ENCODE measurements around the gene YARS1.
A peak's percentile ranks its signal among the peaks of the same experiment; 100 is the strongest.

YARS1 gene

DNA sequence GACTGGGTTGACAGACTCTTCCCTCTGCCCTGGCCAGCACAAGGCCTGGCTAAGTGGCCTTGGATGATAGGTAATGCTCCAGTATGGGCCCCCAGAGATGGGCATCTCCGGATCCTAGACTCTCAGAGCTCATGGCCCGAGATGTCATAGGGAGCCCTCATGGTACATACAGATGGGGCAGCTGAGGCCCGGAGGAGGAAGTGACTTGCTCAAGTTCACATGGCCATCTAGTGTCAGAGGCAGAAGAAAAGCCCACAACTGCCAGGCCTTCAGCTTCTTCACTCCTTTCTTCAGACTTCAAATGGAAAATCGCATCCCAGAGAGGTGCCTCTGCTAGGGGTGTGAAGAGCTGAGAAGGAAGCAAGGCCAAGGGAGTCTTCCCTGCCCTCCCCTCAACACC is 67.8 kb downstream of the YARS1 start:
- H3K36me3 ChIP-seq (ENCODE audit: insufficient read depth, low read length), result no peaks in the 10 kb centered on the region
- no peak overlapping the region for H3K4me3 ChIP-seq (ENCODE audit: low read length)
- no peaks in the 10 kb centered on the region for H3K27me3 ChIP-seq (ENCODE audit: insufficient read depth, low read length)
- H3K9me3 ChIP-seq (ENCODE audit: low read length), result no peaks in the 10 kb centered on the region
- no peaks in the 10 kb centered on the region for H3K4me1 ChIP-seq (ENCODE audit: insufficient read depth, low read length)
- no peak overlapping the region for H2AFZ ChIP-seq (ENCODE audit: low read depth, low read length)

DNA sequence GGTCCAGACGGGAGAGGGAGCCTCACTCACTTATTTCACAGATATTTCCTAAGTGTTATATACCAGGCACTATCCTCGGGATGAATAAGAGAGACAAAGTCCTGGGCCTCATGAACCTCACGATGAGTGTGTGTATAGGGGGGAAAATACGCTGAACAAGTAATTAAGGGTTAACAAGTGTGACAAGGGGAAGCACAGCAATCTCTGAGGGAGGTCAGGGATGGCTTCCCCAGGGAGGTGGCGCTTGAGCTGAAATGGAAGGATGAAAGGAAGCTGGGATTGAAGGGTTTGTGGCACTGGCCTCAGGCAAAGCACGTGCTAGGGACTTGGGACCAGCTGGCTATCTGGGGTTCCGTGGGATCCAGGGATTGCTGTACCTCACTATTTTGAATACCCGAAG is 68.2 kb downstream of the YARS1 start:
- Histone ChIP-seq H3K27me3 (ENCODE audit: insufficient read depth, low read length) (no peaks in the 10 kb centered on the region), H3K36me3 (ENCODE audit: insufficient read depth, low read length) (no peaks in the 10 kb centered on the region), H2AFZ (ENCODE audit: low read depth, low read length) (no peak overlapping the region), H3K4me1 (ENCODE audit: insufficient read depth, low read length) (no peaks in the 10 kb centered on the region), H3K9me3 (ENCODE audit: low read length) (no peaks in the 10 kb centered on the region), H3K4me3 (ENCODE audit: low read length) (no peak overlapping the region)

DNA sequence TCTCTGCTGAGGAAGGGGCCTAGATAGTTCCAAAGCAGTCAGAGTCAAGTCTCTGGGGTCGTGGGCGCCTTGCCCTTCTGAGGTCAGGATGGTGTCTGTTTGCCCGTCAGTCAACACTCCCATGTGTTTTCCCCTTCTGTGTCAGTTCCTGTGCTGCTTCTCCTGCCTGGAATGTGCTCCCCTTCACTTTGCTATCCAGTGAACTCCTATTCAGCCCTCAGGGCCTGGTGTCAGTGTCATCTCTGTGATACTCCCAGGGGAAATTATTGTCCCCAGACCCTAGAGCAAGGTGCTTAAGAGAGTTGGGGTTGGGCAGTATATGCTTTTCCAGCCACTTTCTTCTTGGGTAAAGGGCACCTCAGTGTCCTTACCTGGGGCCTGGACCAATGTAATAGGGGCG is 68.8 kb downstream of the YARS1 start:
- Histone ChIP-seq H3K9me3 (ENCODE audit: low read length) (no peaks in the 10 kb centered on the region), H3K27me3 (ENCODE audit: insufficient read depth, low read length) (no peaks in the 10 kb centered on the region), H3K4me3 (ENCODE audit: low read length) (no peak overlapping the region), H3K4me1 (ENCODE audit: insufficient read depth, low read length) (no peaks in the 10 kb centered on the region), H2AFZ (ENCODE audit: low read depth, low read length) (no peak overlapping the region), H3K36me3 (ENCODE audit: insufficient read depth, low read length) (no peaks in the 10 kb centered on the region)

DNA sequence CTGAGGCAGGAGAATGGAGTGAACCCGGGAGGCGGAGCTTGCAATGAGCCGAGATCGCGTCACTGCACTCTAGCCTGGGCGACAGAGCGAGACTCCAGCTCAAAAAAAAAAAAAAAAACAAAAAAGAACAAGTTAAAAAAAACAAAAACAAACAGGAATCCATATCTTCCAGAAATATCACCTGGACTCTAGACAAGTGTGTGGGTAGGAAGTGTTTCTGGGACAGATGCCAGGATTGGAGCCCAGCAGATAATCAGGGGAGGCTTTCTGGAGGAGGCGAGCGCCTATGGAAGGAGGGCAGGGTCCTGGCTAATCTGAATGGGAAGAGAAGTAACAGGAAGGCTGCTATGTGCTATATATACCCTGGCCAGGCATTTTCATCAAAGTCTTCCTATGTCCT is 71.0 kb downstream of the YARS1 start:
- Histone ChIP-seq H3K4me1 (ENCODE audit: insufficient read depth, low read length) (peaks cover 12% of the 10 kb centered on the region), H3K27me3 (ENCODE audit: insufficient read depth, low read length) (no peaks in the 10 kb centered on the region), H3K4me3 (ENCODE audit: low read length) (no peak overlapping the region), H3K9me3 (ENCODE audit: low read length) (no peaks in the 10 kb centered on the region), H3K36me3 (ENCODE audit: insufficient read depth, low read length) (no peaks in the 10 kb centered on the region), H2AFZ (ENCODE audit: low read depth, low read length) (no peak overlapping the region)

- Histone ChIP-seq H3K9me3 (ENCODE audit: low read length) (no peaks in the 10 kb centered on the region), H3K36me3 (ENCODE audit: insufficient read depth, low read length) (no peaks in the 10 kb centered on the region), H3K4me1 (ENCODE audit: insufficient read depth, low read length) (peaks cover 12% of the 10 kb centered on the region), H3K27me3 (ENCODE audit: insufficient read depth, low read length) (no peaks in the 10 kb centered on the region), H3K4me3 (ENCODE audit: low read length) (no peak overlapping the region), H2AFZ (ENCODE audit: low read depth, low read length) (no peak overlapping the region)
These were observed 73.1 kb downstream of the YARS1 start for GRCh38 chr1:32744071-32744425.

DNA sequence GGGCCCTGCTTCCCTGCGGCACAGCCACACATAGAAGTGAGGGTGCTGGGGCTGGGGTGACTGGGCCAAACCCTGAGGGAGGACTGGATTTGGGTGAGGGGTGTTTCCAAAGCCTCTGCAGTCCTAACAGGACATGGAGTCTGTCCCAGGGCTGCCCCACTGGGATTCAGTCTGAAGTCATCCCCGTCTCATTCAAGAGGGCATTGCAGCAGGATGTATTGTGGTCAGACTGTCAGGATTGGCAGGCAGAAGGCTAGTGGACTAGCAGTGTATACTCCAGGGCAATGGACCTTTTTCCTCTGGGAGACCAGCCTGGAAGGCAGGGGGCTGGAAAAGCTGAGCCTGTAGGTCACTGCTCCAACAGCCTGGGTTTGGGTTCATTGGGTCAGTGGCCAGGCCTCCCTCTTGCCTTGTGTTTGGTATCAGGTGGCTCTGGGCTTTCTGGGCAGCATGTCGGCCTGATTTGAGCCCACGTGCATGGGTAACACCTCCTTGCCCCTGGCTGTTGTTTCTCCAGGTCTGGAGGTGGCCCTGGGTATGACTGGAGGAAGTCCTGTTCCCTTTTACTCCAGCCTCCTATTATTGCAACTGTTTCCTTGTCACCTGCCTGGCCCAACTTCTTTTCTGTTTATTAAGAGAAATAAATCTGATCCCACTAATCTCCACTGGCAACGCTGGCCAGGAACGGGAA is 73.6 kb downstream of the YARS1 start:
- no peak overlapping the region for H3K4me3 ChIP-seq (ENCODE audit: low read length)
- H3K4me1 ChIP-seq (ENCODE audit: insufficient read depth, low read length), result peaks cover 12% of the 10 kb centered on the region
- no peaks in the 10 kb centered on the region for H3K9me3 ChIP-seq (ENCODE audit: low read length)
- H3K36me3 ChIP-seq (ENCODE audit: insufficient read depth, low read length), result no peaks in the 10 kb centered on the region
- no peak overlapping the region for H2AFZ ChIP-seq (ENCODE audit: low read depth, low read length)
- H3K27me3 ChIP-seq (ENCODE audit: insufficient read depth, low read length), result no peaks in the 10 kb centered on the region

DNA sequence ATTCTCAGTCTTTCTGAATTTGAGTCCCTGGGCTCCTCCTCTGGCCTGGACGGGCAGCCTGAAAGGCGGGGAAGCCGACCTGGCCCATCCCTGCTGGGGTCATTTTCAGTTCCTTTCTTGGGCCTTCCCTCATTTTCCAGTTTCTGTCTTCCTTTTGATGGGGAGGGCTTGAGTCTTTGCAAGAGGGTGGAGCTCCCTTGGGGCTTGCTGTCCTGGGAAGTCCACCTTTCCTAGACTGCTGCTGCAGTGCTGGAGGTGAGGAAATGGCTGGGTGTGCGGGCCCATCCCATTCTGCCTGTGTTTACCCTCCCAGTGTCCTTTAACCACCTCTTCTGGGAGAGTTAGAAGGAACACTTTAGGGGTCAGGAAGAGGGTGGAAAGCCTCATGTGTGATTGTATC is 74.2 kb downstream of the YARS1 start:
- no peak overlapping the region for H2AFZ ChIP-seq (ENCODE audit: low read depth, low read length)
- peak overlapping the region; percentile 47 for H3K4me3 ChIP-seq (ENCODE audit: low read length)

DNA sequence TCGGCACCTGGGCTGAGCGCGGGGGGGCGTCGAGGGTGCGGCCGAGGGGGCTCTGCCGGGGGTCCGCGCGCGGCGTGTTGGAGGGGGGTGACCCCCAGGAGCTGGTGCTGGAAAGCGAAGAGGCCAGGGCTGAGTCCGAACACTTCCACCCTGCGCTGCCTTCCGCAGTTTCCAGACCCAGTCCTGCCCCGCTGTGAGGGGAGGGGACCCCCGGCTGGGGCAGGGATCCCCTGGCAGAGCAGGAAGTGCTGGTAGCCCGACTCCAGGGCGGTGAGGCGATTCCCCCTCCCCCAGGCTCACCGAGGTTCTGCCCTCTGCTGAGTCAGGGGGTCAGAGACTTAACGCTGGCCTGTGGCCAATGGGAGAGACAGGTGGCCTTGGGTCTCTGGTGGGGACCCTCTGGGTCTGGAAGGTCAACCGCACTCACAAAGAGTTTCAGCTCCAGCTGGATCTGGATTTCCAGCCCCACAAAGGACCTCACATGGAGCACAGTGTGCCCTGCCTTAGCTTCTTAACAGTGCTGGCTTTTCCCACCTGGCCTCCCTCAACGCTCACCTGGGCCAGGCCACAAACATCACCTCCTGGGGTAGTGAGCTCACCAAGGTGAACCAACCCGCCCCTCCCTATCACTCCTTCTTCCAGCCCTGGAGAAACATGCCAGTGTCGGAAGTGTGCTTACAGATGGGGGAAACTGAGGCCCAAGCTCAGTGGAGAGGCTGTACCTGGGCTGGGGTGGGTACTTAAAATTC is 74.8 kb downstream of the YARS1 start:
- peak overlapping the region; percentile 47 for H3K4me3 ChIP-seq (ENCODE audit: low read length)
- H3K27me3 ChIP-seq (ENCODE audit: insufficient read depth, low read length), result no peaks in the 10 kb centered on the region
- H3K36me3 ChIP-seq (ENCODE audit: insufficient read depth, low read length), result no peaks in the 10 kb centered on the region
- peak overlapping the region; percentile 39 for H2AFZ ChIP-seq (ENCODE audit: low read depth, low read length)
- H3K9me3 ChIP-seq (ENCODE audit: low read length), result no peaks in the 10 kb centered on the region
- peaks cover 12% of the 10 kb centered on the region for H3K4me1 ChIP-seq (ENCODE audit: insufficient read depth, low read length)

More for the DNA sequence above, 74.2 kb downstream of the YARS1 start:
- Histone ChIP-seq H3K27me3 (ENCODE audit: insufficient read depth, low read length) (no peaks in the 10 kb centered on the region), H3K9me3 (ENCODE audit: low read length) (no peaks in the 10 kb centered on the region), H3K4me1 (ENCODE audit: insufficient read depth, low read length) (peaks cover 12% of the 10 kb centered on the region), H3K36me3 (ENCODE audit: insufficient read depth, low read length) (no peaks in the 10 kb centered on the region)

DNA sequence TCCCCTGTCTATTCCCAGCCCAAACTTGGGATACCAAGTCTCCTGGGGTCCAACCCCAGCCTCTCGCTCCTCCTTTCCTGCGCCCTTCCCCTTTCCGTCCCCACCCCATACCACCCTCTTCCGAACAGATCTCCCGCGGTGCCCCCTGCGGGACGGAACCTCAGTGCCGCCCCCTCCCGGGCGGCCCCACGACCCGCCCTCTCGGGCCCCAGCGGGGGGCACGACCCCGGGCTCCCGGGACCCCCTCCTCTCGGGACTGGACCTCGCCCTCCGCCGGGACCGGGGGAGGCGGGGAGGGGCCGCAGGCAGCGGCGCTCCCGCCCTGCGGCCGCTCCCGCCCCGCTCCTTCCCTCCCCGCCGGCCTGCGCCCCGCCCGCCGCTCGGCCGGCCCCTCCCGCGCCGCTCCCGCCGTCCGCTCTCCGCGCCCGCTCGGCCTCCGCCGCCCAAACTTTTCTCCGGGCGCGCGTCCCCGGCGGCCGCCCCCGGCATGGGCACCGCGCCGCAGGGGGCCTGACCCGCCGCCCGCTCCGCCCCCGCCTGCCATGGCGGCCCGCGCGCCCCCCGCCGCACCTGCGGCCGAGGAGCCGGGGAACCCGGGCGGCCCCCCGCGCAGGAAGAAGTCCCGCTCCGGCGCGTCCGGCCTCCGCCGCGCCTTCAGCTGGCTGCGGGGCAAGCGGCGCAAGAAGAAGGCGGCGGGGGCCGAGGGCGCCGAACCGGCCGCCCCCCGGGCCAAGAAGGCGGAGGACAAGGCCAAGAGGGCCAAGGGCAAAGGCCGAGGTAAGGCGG is 75.6 kb downstream of the YARS1 start:
- Histone ChIP-seq H3K36me3 (ENCODE audit: insufficient read depth, low read length) (no peaks in the 10 kb centered on the region), H3K4me1 (ENCODE audit: insufficient read depth, low read length) (peaks cover 19% of the 10 kb centered on the region), H3K9me3 (ENCODE audit: low read length) (no peaks in the 10 kb centered on the region), H2AFZ (ENCODE audit: low read depth, low read length) (peak overlapping the region; percentile 39), H3K27me3 (ENCODE audit: insufficient read depth, low read length) (no peaks in the 10 kb centered on the region), H3K4me3 (ENCODE audit: low read length) (peak overlapping the region; percentile 47)

- Histone ChIP-seq H3K36me3 (ENCODE audit: insufficient read depth, low read length) (no peaks in the 10 kb centered on the region), H3K4me3 (ENCODE audit: low read length) (peak overlapping the region; percentile 47), H3K27me3 (ENCODE audit: insufficient read depth, low read length) (no peaks in the 10 kb centered on the region), H3K4me1 (ENCODE audit: insufficient read depth, low read length) (peaks cover 21% of the 10 kb centered on the region), H2AFZ (ENCODE audit: low read depth, low read length) (no peak overlapping the region), H3K9me3 (ENCODE audit: low read length) (no peaks in the 10 kb centered on the region)
These were observed 76.1 kb downstream of the YARS1 start for GRCh38 chr1:32741059-32741412.

DNA sequence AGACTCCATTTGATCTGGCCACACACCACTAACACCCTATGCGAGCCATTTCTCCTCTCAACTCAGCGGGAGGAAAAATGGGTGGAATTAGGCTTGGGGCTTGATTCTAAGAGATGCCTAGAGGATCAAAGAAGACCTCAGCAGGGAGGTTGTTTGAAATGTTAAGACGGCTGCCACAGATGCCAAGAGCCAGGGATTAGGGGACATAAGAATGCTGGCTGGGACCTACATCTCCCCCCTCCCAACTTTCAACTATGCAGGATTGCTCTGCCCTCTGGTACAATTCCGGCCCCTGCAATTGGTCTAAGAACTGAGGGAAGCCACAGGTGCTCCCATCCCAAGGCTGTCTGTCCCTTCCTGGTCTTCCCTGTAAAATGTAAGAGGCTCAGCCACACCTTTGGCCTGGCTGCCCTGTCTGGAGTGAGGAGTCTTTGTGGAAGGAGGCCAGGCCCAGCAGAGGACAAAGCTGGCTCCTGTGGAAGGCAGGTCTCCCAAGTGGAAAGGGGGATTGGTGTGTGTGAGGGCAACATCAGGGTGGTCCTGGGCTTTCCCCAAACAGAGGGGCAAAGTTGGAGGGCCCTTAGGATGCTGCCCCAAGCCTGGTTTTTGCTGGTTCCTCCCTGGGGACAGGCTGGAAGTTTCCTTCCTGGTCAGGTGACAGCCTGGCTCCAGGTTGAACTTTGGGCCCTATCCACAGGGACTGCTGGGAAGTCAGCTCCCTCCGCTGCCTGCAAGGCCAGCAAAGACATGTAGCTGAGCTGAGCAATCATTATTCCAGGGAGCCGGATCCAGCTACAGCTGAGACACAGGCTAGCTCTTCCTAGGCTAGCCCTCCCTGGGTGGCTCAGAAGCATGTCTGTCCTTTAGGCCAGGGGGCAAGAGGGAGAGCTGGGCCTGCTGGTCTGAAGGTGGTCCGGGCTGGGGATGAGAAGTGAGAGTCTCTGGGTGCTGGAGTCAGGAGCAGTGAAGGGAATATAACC is 80.1 kb downstream of the YARS1 start:
- H3K27me3 ChIP-seq (ENCODE audit: insufficient read depth, low read length), result no peaks in the 10 kb centered on the region
- no peak overlapping the region for H3K4me3 ChIP-seq (ENCODE audit: low read length)
- no peaks in the 10 kb centered on the region for H3K36me3 ChIP-seq (ENCODE audit: insufficient read depth, low read length)
- H3K9me3 ChIP-seq (ENCODE audit: low read length), result no peaks in the 10 kb centered on the region
- H2AFZ ChIP-seq (ENCODE audit: low read depth, low read length), result no peak overlapping the region
- peaks cover 22% of the 10 kb centered on the region for H3K4me1 ChIP-seq (ENCODE audit: insufficient read depth, low read length)

DNA sequence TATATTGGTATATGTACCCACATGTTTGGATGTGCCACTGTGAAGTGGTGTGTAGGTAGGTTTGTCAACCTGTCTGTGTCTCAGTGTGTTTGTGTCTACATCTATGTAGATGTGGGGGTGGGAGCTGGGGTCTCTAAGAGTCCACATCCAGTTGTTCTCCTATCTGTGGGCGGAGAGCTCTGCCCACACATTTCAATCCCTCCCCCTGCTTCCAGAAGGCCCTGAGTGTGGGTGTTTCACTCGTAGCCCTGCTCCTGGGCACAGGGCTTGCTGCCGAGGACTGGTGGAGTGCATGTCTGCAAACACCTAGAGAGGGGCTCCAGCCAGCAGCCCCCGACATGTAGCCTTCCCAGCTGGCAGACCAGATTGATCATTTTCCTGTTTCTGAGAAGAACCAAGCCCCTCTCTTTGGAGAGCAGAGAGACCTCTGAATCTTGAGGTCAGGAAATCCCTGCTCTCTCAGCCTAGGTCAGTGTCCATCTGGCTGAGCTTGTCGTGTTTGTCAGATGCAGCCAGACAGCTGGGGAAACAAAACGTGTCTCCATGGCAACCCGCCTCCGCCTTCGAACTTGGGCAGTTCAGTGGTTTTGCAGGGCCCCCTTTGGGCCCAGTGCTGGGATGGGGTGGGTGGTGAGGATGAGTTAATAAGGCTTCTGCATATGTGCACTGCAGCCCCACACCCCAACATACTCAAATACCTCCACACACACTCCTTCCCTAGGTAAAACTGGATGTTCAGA is 83.4 kb downstream of the YARS1 start:
- Histone ChIP-seq H3K9me3 (ENCODE audit: low read length) (no peaks in the 10 kb centered on the region), H3K36me3 (ENCODE audit: insufficient read depth, low read length) (no peaks in the 10 kb centered on the region), H3K27me3 (ENCODE audit: insufficient read depth, low read length) (no peaks in the 10 kb centered on the region), H3K4me1 (ENCODE audit: insufficient read depth, low read length) (peaks cover 22% of the 10 kb centered on the region), H2AFZ (ENCODE audit: low read depth, low read length) (no peak overlapping the region), H3K4me3 (ENCODE audit: low read length) (no peak overlapping the region)

Measured in neuron (in vitro differentiated cells).